Lower leg skin (tissue), 3 donors: Measurements from ENCODE around the gene HS3ST3A1.

Source experiments
- POLR2A ChIP-seq, 2 donors: fragments of 450-650 bp; IDR thresholded peaks; one replicate each; pipeline ENCODE4 v1.6.1; 2016 to 2017; ENCODE audit warnings: antibody characterized with exemption in 2 of 2, mild to moderate bottlenecking in 1 of 2, moderate library complexity in 1 of 2
- TF ChIP-seq, protein P1 (sequence below), 3 donors: fragments of 450-650 bp; IDR thresholded peaks; one replicate each; pipeline ENCODE4 v1.5.1; 2016; ENCODE audit warnings: antibody characterized with exemption in 3 of 3, mild to moderate bottlenecking in 3 of 3, moderate library complexity in 2 of 3

- TF ChIP-seq, protein P1, sequence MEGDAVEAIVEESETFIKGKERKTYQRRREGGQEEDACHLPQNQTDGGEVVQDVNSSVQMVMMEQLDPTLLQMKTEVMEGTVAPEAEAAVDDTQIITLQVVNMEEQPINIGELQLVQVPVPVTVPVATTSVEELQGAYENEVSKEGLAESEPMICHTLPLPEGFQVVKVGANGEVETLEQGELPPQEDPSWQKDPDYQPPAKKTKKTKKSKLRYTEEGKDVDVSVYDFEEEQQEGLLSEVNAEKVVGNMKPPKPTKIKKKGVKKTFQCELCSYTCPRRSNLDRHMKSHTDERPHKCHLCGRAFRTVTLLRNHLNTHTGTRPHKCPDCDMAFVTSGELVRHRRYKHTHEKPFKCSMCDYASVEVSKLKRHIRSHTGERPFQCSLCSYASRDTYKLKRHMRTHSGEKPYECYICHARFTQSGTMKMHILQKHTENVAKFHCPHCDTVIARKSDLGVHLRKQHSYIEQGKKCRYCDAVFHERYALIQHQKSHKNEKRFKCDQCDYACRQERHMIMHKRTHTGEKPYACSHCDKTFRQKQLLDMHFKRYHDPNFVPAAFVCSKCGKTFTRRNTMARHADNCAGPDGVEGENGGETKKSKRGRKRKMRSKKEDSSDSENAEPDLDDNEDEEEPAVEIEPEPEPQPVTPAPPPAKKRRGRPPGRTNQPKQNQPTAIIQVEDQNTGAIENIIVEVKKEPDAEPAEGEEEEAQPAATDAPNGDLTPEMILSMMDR (IDR thresholded peaks at IDR 0.05), result no peak
- no peak for TF ChIP-seq POLR2A (IDR thresholded peaks at IDR 0.05)
Observed at GRCh38 chr17:13581925-13582324, 19.8 kb downstream of the HS3ST3A1 start.
